IMR-90 (cell line): ENCODE measurements around the gene SLC9A2. TPM values are rescaled to one million over a fixed set of nuclear protein-coding genes. Genes with fewer than 3 reads are reported as not detected.

Experiments used
- ATAC-seq: fragments of 200-7000 bp; cut with Tn5 transposase; 2 replicates; pipeline ENCODE4 v1.9.1; 2020; ENCODE audit warnings: low read depth, mild to moderate bottlenecking, moderate library complexity
- BruUV-seq: library from RNA; stranded (reverse); fragments of 400-500 nt; replicated peaks from 2 replicates; lab custom pipeline; 2021; lab: Mats Ljungman, UMichigan
- CTCF ChIA-PET: fragments of 300-600 bp; formaldehyde crosslinking; extraction: SDS; loops from one replicate; lab custom pipeline; 2021; ENCODE audit warnings: antibody characterized with exemption; lab: Yijun Ruan, JAX
- POLR2A ChIA-PET: fragments of 300-600 bp; sonication (Branson Sonifier 250); formaldehyde crosslinking; loops from one replicate; lab custom pipeline; 2022; ENCODE audit warnings: antibody characterized with exemption; ENCODE audit not compliant: unreplicated experiment; lab: Charles Lee
- DNase-seq: peaks from one replicate; pipeline ENCODE4 v3.0.0; 2013
- H2AFZ ChIP-seq: replicated peaks from 2 replicates; pipeline ENCODE3; 2013; ENCODE audit warnings: low read length, mild to moderate bottlenecking; ENCODE audit not compliant: poor library complexity
- H2AK5ac ChIP-seq: 2 replicates; pipeline ENCODE4 v1.6.1; 2013; ENCODE audit warnings: low read depth, low read length, inconsistent platforms
- H2AK9ac ChIP-seq: replicated peaks from 2 replicates; pipeline ENCODE3; 2013; ENCODE audit warnings: mild to moderate bottlenecking, low read depth, low read length, moderate library complexity; ENCODE audit not compliant: poor library complexity
- H2BK120ac ChIP-seq: 2 replicates; pipeline ENCODE4 v1.6.1; 2013; ENCODE audit warnings: low read depth, low read length, inconsistent platforms
- H2BK15ac ChIP-seq: 3 replicates; pipeline ENCODE4 v1.6.1; 2013; ENCODE audit warnings: low read depth, low read length, inconsistent platforms
- H2BK20ac ChIP-seq: 2 replicates; pipeline ENCODE4 v1.6.1; 2013; ENCODE audit warnings: low read depth, mild to moderate bottlenecking, inconsistent platforms, low read length, moderate library complexity
- H2BK5ac ChIP-seq: 2 replicates; pipeline ENCODE4 v1.6.1; 2013; ENCODE audit warnings: mild to moderate bottlenecking, low read depth, low read length, inconsistent platforms; ENCODE audit not compliant: poor library complexity, severe bottlenecking
- H3K14ac ChIP-seq: replicated peaks from 2 replicates; pipeline ENCODE4 v1.6.1; 2013; ENCODE audit warnings: low read depth, low read length, inconsistent platforms
- H3K18ac ChIP-seq: 2 replicates; pipeline ENCODE4 v1.6.1; 2013; ENCODE audit warnings: low read depth, low read length, control low read depth
- H3K23ac ChIP-seq: 2 replicates; pipeline ENCODE4 v1.6.1; 2013; ENCODE audit warnings: low read depth, low read length, inconsistent platforms
- H3K27ac ChIP-seq: 2 replicates; pipeline ENCODE4 v1.5.1; 2013; ENCODE audit warnings: mild to moderate bottlenecking, control low read depth, low read length; ENCODE audit not compliant: insufficient read depth
- H3K27me3 ChIP-seq: 2 replicates; pipeline ENCODE4 v1.6.1; 2013; ENCODE audit warnings: low read length; ENCODE audit not compliant: control insufficient read depth, insufficient read depth
- H3K36me3 ChIP-seq: 2 replicates; pipeline ENCODE4 v1.6.1; 2013; ENCODE audit warnings: low read length, mixed read lengths; ENCODE audit not compliant: control insufficient read depth, insufficient read depth
- H3K4ac ChIP-seq: 2 replicates; pipeline ENCODE4 v1.6.1; 2013; ENCODE audit warnings: low read depth, low read length, inconsistent platforms
- H3K4me1 ChIP-seq: 2 replicates; pipeline ENCODE4 v1.6.1; 2013; ENCODE audit warnings: low read length, mixed read lengths; ENCODE audit not compliant: control insufficient read depth, insufficient read depth
- H3K4me2 ChIP-seq: 2 replicates; pipeline ENCODE4 v1.6.1; 2013; ENCODE audit warnings: low read depth, mild to moderate bottlenecking, control low read depth, low read length, moderate library complexity
- H3K4me3 ChIP-seq: 2 replicates; pipeline ENCODE4 v1.5.1; 2013; ENCODE audit warnings: low read depth, mild to moderate bottlenecking, control low read depth, low read length, moderate library complexity; ENCODE audit not compliant: insufficient read depth
- H3K56ac ChIP-seq: 2 replicates; pipeline ENCODE4 v1.6.1; 2013; ENCODE audit warnings: low read length, inconsistent platforms; ENCODE audit not compliant: insufficient read depth; ENCODE audit errors: extremely low read depth
- H3K79me1 ChIP-seq, 2 experiments: 2 replicates each; pipeline ENCODE4 v1.6.1; 2013; ENCODE audit warnings: low read length in 2 of 2, inconsistent platforms in 1 of 2, low read depth in 1 of 2
- H3K9ac ChIP-seq: 2 replicates; pipeline ENCODE4 v1.6.1; 2013; ENCODE audit warnings: low read depth, low read length, control low read depth
- H3K9me1 ChIP-seq: 2 replicates; pipeline ENCODE4 v1.6.1; 2013; ENCODE audit warnings: low read length, inconsistent platforms; ENCODE audit not compliant: insufficient read depth
- H3K9me3 ChIP-seq: 2 replicates; pipeline ENCODE4 v1.6.1; 2013; ENCODE audit warnings: low read length; ENCODE audit not compliant: control insufficient read depth, insufficient read depth
- H4K20me1 ChIP-seq: 2 replicates; pipeline ENCODE4 v1.6.1; 2013; ENCODE audit warnings: low read length, inconsistent platforms; ENCODE audit not compliant: insufficient read depth
- H4K5ac ChIP-seq: 2 replicates; pipeline ENCODE4 v1.6.1; 2013; ENCODE audit warnings: mild to moderate bottlenecking, low read depth, low read length, control low read depth
- H4K8ac ChIP-seq, 2 experiments: 2 replicates each; pipeline ENCODE4 v1.6.1; 2013; ENCODE audit warnings: low read depth in 2 of 2, low read length in 2 of 2, control low read depth in 1 of 2, inconsistent platforms in 1 of 2
- H4K91ac ChIP-seq: 2 replicates; pipeline ENCODE4 v1.6.1; 2013; ENCODE audit warnings: low read depth, low read length, inconsistent platforms; ENCODE audit not compliant: insufficient read depth
- BHLHE40 ChIP-seq: fragments of 150-350 bp; IDR thresholded peaks from 2 replicates; pipeline ENCODE4 v1.6.1; 2016; ENCODE audit warnings: mild to moderate bottlenecking, low read depth, low read length
- CEBPB ChIP-seq: IDR thresholded peaks from 2 replicates; pipeline ENCODE4 v1.6.1; 2012; ENCODE audit warnings: low read depth, low read length, improper control_type of control experiment
- CHD1 ChIP-seq: IDR thresholded peaks from 2 replicates; pipeline ENCODE4 v1.6.1; 2012; ENCODE audit warnings: low read depth, low read length, improper control_type of control experiment
- FOS ChIP-seq: fragments of 150-350 bp; IDR thresholded peaks from 2 replicates; pipeline ENCODE4 v1.6.1; 2016; ENCODE audit warnings: low read depth, low read length
- MAFK ChIP-seq: IDR thresholded peaks from 2 replicates; pipeline ENCODE4 v1.6.1; 2012; ENCODE audit warnings: low read depth, low read length, improper control_type of control experiment
- MAZ ChIP-seq: IDR thresholded peaks from 2 replicates; pipeline ENCODE4 v1.6.1; 2012; ENCODE audit warnings: low read depth, mild to moderate bottlenecking, low read length, improper control_type of control experiment, moderate library complexity, borderline replicate concordance
- MXI1 ChIP-seq: IDR thresholded peaks from 2 replicates; pipeline ENCODE4 v1.6.1; 2012; ENCODE audit warnings: low read depth, mild to moderate bottlenecking, low read length, moderate library complexity, borderline replicate concordance
- NFE2L2 ChIP-seq: fragments of 150-350 bp; IDR thresholded peaks from 2 replicates; pipeline ENCODE4 v1.6.1; 2016; ENCODE audit warnings: low read depth, mild to moderate bottlenecking, low read length
- POLR2A ChIP-seq: IDR thresholded peaks from 2 replicates; pipeline ENCODE4 v1.6.1; 2012; ENCODE audit warnings: mild to moderate bottlenecking, low read depth, low read length
- RAD21 ChIP-seq: IDR thresholded peaks from 2 replicates; pipeline ENCODE4 v1.6.1; 2012; ENCODE audit warnings: low read length, improper control_type of control experiment
- RCOR1 ChIP-seq: IDR thresholded peaks from 2 replicates; pipeline ENCODE4 v1.6.1; 2012; ENCODE audit warnings: mild to moderate bottlenecking, low read length, improper control_type of control experiment; ENCODE audit not compliant: insufficient replicate concordance
- RFX5 ChIP-seq: IDR thresholded peaks from 2 replicates; pipeline ENCODE4 v1.8.0; 2012; ENCODE audit warnings: low read depth, mild to moderate bottlenecking, low read length, moderate library complexity
- SMC3 ChIP-seq: fragments of 150-350 bp; IDR thresholded peaks from 2 replicates; pipeline ENCODE4 v1.6.1; 2016; ENCODE audit warnings: low read depth, mild to moderate bottlenecking, antibody characterized with exemption, low read length, moderate library complexity
- WGBS, 2 experiments: methylation state at CpG; one replicate each; pipeline versions ENCODE4 v1.1.5 to v1.1.7; 2013; ENCODE audit warnings: missing lambda C conversion rate in 2 of 2; ENCODE audit not compliant: insufficient read length in 1 of 2; ENCODE audit errors: extremely low coverage in 2 of 2; 5-methylcytosine and 5-hydroxymethylcytosine counted together
- dilution Hi-C: fragments of 300-500 bp; cut with HindIII; formaldehyde crosslinking; loops from one replicate; pipeline ENCODE4 v1.14.3; 2018; ENCODE audit warnings: low sequenced_read_pairs; ENCODE audit not compliant: unreplicated experiment
- in situ Hi-C: fragments of 300-500 bp; cut with MboI; formaldehyde crosslinking; loops from 3 replicates; pipeline ENCODE4 v1.14.3; 2019; ENCODE audit warnings: low sequenced_read_pairs, inconsistent platforms, mixed read lengths
- intact Hi-C: fragments of 100-400 bp; cut with micrococcal nuclease; formaldehyde crosslinking; loops from 2 replicates; pipeline ENCODE4 v1.10.0; 2022
- polyA plus RNA-seq, 3 experiments: library from polyadenylated mRNA; depleted of rRNA; stranded (reverse); fragments of >200 nt; gene quantifications; 2 replicates each; pipeline ENCODE4 v1.2.3, GENCODE V29; 2012; ENCODE audit warnings: low replicate concordance in 1 of 3
- total RNA-seq: library from RNA; depleted of rRNA; stranded (reverse); fragments of >200 nt; gene quantifications from 2 replicates; pipeline ENCODE4 v1.2.3, GENCODE V29; 2012
- TF ChIP-seq, protein P1 (sequence below): fragments of 150-350 bp; IDR thresholded peaks from 2 replicates; pipeline ENCODE4 v1.6.1; 2016; ENCODE audit warnings: low read depth, mild to moderate bottlenecking, low read length, moderate library complexity, borderline replicate concordance
- TF ChIP-seq, protein P2 (sequence below): fragments of 150-350 bp; IDR thresholded peaks from 2 replicates; pipeline ENCODE4 v1.6.1; 2017; ENCODE audit warnings: mild to moderate bottlenecking, antibody characterized with exemption, low read length, low read depth
- TF ChIP-seq, protein P3 (sequence below): conservative IDR thresholded peaks from 2 replicates; pipeline ENCODE4 v1.5.1; 2012; ENCODE audit warnings: mild to moderate bottlenecking, low read depth, low read length, improper control_type of control experiment

SLC9A2 gene
- total and polyA plus RNA-seq, 2 of the 4 experiments (the other 2 are of a cell fraction) = not detected

DNA sequence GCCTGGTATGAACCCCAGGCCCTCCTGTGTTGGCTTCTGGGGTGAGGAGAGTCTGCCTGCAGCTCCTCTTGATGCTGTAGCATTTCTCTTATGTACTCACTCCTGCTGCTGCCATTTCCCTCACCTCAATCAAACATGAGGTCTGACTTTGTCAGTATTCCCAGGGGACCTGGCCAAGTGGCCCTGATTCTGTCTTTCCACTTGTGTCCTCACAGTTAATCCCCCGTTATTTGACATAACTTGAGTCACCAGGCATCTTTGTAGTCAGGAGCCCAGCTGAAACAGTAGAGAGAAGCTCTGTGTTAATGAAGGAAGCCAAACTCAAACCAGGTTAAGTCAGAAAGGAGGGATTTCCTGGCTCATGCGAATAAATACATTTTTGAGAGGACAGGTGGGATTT lies 55.0 kb downstream of the SLC9A2 start:
- Histone ChIP-seq H3K4me2 (no peak overlapping the region), H3K18ac (no peak overlapping the region), H3K14ac (no peak overlapping the region), H3K4ac (no peak overlapping the region), H3K23ac (no peak overlapping the region), H2BK15ac (no peak overlapping the region), H3K56ac (no peak overlapping the region), H2BK5ac (no peak overlapping the region), H4K91ac (no peak overlapping the region), H4K8ac (no peak overlapping the region), H2AK5ac (no peak overlapping the region), H3K4me3 (no peak overlapping the region), H3K9me3 (no peaks in the 10 kb centered on the region), H2AK9ac (no peak overlapping the region), H2BK20ac (no peak overlapping the region), H3K4me1 (no peaks in the 10 kb centered on the region), H4K20me1 (no peaks in the 10 kb centered on the region), H3K9me1 (no peaks in the 10 kb centered on the region), H3K9ac (no peak overlapping the region), H3K27ac (no peak overlapping the region), H2AFZ (no peak overlapping the region), H4K5ac (no peak overlapping the region), H2BK120ac (no peak overlapping the region), H3K27me3 (no peaks in the 10 kb centered on the region), H3K36me3 (no peaks in the 10 kb centered on the region), H3K79me1 (no peaks in the 10 kb centered on the region)
- POLR2A ChIA-PET = no interaction called here
- BruUV-seq = no TSS peak
- no peak for DNase-seq
- WGBS, 2 experiments = no CpG with 5 or more reads among the region's 2 CpGs
- ATAC-seq = no peak
- in situ Hi-C loops (no loop called here), intact Hi-C loops (no loop called here), dilution Hi-C loops (no loop called here)
- CTCF ChIA-PET = no interaction called here
- TF ChIP-seq CEBPB (no peak), RCOR1 (no peak), POLR2A (no peak), RAD21 (no peak), SMC3 (no peak), MAFK (no peak), NFE2L2 (no peak), BHLHE40 (no peak), CHD1 (no peak), RFX5 (no peak), MAZ (no peak), MXI1 (no peak), FOS (no peak)
- TF ChIP-seq, protein P1, sequence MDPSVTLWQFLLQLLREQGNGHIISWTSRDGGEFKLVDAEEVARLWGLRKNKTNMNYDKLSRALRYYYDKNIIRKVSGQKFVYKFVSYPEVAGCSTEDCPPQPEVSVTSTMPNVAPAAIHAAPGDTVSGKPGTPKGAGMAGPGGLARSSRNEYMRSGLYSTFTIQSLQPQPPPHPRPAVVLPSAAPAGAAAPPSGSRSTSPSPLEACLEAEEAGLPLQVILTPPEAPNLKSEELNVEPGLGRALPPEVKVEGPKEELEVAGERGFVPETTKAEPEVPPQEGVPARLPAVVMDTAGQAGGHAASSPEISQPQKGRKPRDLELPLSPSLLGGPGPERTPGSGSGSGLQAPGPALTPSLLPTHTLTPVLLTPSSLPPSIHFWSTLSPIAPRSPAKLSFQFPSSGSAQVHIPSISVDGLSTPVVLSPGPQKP = no peak
- TF ChIP-seq, protein P2, sequence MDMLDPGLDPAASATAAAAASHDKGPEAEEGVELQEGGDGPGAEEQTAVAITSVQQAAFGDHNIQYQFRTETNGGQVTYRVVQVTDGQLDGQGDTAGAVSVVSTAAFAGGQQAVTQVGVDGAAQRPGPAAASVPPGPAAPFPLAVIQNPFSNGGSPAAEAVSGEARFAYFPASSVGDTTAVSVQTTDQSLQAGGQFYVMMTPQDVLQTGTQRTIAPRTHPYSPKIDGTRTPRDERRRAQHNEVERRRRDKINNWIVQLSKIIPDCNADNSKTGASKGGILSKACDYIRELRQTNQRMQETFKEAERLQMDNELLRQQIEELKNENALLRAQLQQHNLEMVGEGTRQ = no peak
- TF ChIP-seq, protein P3, sequence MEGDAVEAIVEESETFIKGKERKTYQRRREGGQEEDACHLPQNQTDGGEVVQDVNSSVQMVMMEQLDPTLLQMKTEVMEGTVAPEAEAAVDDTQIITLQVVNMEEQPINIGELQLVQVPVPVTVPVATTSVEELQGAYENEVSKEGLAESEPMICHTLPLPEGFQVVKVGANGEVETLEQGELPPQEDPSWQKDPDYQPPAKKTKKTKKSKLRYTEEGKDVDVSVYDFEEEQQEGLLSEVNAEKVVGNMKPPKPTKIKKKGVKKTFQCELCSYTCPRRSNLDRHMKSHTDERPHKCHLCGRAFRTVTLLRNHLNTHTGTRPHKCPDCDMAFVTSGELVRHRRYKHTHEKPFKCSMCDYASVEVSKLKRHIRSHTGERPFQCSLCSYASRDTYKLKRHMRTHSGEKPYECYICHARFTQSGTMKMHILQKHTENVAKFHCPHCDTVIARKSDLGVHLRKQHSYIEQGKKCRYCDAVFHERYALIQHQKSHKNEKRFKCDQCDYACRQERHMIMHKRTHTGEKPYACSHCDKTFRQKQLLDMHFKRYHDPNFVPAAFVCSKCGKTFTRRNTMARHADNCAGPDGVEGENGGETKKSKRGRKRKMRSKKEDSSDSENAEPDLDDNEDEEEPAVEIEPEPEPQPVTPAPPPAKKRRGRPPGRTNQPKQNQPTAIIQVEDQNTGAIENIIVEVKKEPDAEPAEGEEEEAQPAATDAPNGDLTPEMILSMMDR = no peak
